ENCODE data around the gene WDR13.

GRCh38 chrX:48560681-48561080 is 36.6 kb upstream of the WDR13 start:
- no peak for TF ChIP-seq CTCF (IDR thresholded peaks at IDR 0.05; ENCODE audit: borderline replicate concordance, extremely low read depth, low read length, poor library complexity, severe bottlenecking)
- no peak for TF ChIP-seq EZH2 (IDR thresholded peaks at IDR 0.05; ENCODE audit: borderline replicate concordance, low read depth, low read length, severe bottlenecking)
